Limb (tissue), 2 donors: Measurements from ENCODE around the gene UBALD1.
"Not testable (repeated sequence)": the region's sequence is repeated elsewhere in the genome, so short reads cannot be mapped to it uniquely, and the experiment has no call there.

Source experiments
- DNase-seq, 2 donors: peaks; one replicate each; pipeline ENCODE4 v3.0.0-alpha.2; 2016; ENCODE audit errors: extremely low spot score in 2 of 2

UBALD1 gene

DNA sequence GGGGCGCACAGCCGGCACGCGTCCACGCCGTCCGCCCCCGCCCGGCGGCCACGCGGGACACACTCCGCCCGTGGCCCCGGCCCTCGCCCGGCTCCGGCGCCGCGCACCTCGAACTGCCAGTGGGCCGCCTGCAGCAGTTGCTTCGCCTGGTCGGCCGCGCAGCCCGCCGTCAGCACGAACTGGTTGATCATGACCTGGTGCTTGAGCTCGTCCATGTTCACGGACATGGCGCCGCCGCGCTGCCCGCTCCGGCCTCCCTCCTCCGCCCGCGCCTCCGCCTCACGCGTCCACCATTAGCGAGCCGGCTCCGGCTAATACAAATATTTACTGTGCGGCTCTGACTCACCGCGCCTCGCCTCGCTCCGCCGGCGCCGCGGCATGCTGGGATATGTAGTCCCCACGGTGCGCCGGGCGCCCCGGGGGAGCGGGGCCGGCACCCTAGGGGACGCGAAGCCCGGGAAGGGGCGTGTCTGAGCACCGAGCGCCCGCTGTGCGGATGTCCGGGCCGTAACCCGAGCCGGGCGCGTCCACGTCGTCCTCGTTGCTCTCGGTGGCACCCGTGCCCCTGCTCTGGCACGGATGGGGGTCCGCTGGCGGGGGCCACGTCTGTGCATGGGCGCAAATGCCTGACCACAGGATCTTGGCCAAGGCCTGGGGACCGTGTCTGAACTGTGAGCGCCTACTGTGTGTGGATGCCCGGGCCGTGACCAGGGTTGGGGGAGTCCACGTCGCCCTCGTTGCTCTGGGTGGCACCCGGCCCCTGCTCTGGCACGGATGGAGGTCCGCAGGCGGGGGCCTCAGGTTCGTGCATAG, at the start of gene UBALD1:
Gene UBALD1, minus strand, starts transcription at position 318 of the 813 bp plus-strand sequence. Its CDS starts 91 bp downstream, at position 227.
- peak; percentile 70 to 86 for DNase-seq

DNA sequence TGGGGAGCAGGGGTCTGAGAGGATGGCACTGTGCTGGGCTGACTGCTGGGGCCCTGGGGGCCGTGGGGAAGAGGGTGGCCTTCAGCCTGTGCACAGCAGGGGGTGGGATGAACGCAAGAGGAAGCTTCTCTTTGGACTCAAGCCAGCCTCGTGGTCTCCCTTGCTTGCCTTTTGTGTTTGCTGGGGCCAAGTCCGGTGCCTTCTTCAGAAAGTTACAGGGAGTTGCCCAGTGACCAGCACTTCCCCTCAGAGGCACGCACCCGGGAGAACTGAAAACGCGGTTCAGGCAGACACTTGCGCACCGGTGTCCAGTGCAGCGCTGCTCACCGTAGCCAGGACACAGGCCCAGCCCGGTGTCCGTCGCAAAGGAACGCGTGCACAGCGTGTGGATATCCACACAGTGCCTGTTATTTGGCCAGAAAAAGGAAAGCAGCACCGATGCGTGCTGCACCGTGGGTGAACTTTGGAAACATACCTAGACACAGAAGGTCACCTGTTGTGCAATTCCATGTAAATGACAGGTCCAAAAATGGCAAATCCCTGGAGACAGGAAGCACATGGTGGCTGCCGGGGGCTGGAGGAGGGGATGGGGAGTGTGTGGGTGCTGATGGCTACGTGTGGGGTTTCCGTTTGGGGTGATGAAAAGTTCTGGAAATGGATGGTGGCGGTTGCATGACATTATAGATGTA, 49.2 kb upstream of the UBALD1 start:
- no peak for DNase-seq

DNA sequence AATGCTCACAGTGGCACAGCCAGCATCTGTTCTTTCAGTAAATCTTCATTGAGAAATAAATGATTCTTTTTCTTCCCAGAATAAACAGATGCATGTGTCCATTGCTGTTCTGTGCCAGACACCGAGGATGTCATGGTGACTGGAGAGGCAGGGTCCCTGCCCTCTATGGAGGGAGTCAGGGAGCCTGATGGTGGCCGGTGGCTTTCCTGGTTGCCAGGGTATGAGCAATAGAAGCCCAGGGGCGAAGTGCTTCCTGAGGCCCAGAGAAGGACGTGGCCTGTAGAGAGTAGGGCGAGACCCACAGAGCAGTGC, 48.7 kb upstream of the UBALD1 start:
- DNase-seq, result no peak

GRCh38 chr16:4661661-4662060, 47.0 kb upstream of the UBALD1 start:
- no peak for DNase-seq

- DNase-seq, result peak; percentile 56 to 76
Measured at GRCh38 chr16:4660454-4661007, 45.8 kb upstream of the UBALD1 start.

GRCh38 chr16:4659363-4660353, 45.0 kb upstream of the UBALD1 start:
- no peak for DNase-seq

GRCh38 chr16:4656695-4657686, 42.3 kb upstream of the UBALD1 start:
- DNase-seq, result no peak

GRCh38 chr16:4656221-4656620, 41.5 kb upstream of the UBALD1 start:
- no peak for DNase-seq

- DNase-seq, result no peak
Measured at GRCh38 chr16:4655801-4656200, 41.1 kb upstream of the UBALD1 start.

DNA sequence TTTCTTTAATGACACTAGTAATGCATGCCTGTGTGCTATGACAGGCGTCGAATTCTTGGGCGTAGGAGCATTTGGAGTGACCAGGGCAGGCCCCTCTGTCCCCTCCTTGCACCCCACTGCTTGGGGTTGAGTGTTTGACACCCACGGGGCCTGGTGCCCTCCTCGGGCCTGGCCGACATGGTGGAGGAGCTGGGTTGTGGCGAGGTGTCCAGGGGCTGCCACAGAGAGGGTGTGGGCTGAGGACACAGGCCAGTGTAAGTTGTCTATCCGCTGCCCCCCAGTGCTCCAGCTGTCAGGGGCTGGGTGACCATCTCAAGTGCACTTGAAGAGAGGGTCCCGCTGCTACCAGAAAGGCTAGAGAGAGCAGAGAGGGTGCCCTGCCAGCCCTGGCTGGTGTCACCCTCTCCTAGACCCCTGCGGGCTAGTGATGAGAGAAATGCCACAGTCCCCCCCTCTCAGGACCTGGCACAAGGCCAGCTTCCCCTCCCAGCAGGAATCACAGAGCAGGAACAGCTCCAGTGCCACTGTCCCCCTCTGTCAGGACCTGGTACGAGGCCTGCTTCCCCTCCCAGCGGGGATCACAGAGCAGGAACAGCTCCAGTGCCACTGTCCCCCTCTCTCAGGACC, 40.4 kb upstream of the UBALD1 start:
- DNase-seq, result no peak

DNA sequence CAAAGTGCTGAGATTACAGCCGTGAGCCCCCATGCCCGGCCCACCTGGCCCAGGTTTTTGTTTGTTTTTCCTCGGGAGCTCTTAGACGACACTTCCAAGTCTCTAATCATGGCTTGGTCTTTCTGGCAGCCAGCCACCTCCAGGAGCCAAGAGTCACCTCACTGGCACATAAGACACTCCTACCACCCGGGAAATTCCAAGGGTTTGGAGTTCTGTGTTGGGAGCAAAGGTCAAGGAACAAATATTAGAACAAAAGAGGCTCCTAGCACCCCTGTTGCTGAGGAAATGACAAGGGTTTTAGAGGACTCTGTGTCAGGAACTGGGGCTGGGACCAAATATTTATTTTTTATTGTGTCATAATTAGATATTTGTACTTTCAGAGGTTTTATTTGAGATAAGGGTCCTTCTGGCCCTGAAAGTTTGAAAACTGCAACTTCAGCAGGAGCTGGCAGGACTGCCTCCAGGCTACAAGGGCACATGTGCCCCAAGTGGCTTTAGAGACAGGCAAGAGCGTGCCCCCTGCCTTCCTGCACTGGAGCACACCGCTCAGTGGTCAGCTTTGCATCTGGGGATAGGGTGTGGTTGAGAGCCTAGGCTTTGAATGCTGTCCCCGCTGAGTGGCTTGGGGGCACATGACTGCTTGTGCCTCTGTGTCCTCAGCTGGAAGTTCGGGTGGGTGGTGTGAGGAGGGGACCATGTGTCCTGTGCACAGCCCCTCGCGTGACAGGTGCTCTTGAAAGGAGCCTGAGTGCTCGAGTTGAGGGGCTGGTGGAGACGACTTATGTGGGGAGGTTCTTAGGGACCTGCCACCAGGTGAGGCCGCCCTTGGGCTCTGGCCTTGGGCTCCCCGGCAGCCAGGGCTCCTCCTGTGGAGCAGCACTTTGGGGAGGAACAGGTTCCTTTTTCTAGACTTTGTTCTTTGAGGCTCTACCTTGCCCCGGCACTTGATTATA, 39.6 kb upstream of the UBALD1 start:
- DNase-seq, result no peak

- no peak for DNase-seq
Measured at GRCh38 chr16:4652561-4652960, 37.9 kb upstream of the UBALD1 start.

DNA sequence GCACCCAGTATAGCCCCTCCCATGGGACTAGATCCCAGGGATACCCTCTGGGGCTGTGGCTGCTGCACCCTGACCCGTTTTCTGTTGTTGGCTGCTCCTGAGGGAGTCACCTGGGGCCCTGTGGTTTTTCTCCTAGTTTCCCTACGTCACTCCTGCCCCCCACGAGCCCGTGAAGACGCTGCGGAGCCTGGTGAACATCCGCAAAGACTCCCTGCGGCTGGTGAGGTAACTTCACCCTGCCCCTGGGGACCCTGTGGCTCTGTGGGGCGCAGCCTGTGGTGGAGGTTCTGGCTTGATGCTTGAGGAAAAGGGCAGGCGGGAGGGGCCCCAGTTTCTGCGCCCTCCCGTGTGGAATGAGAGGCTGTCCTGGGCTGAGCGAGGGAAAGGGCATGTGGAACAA, 37.1 kb upstream of the UBALD1 start:
- DNase-seq, result no peak

DNA sequence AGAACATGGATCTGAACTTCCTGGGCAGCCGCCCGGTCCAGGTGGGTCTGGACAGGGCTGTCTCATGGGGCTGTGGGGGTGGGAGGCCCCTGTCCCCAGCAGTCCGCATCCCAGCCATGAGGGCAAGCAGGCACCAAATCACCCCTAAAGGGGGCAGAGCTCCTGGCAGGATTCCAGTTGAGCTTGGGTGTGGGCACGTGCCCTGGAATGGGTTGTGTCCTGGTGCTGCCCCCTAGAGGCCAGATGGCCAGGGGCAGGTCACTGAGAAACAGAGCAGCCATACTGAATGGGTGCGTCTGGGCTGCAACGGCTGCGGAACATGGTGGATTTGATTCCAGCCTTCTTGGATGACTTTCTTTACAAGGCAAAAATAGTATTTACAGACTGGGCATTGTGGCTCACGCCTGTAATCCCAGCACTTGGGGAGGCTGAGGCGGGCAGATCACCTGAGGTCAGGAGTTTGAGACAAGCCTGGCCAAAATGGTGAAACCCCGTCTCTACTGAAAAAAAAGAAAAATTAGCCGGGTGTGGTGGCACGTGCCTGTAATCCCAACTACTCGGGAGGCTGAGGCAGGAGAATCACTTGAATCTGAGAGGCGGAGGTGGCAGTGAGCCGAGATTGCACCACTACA, 35.9 kb upstream of the UBALD1 start:
- DNase-seq, result not testable (repeated sequence)

DNA sequence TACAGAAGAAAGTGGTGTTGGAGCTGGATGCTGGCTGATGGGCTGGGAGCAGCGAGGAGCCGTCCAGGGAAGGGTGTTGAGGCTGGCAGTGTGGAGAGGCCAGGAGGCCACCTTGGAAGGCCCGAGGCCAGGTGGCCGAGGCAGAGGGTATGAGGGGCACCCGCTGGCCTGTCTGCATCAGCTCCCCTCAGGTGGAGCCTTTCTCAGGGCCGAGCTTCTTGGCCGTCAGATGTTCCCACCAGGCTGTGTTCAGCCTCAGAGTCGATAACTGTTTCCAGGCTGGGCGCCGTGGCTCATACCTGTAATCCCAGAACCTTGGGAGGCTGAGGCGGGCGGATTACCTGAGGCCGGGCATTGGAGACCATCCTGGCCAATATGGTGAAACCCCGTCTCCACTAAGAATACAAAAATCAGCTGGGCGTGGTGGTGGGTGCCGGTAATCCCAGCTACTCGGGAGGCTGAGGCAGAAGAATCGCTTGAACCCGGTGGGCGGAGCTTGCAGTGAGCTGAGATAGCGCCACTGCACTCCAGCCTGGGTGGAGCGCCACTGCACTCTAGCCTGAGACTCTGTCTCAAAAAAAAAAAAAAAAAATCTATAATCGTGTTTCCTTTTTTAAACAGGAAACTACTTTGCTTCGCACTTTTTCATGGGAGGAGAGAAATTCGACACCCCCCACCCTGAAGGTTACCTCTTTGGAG, 35.2 kb upstream of the UBALD1 start:
- DNase-seq, result no peak

DNA sequence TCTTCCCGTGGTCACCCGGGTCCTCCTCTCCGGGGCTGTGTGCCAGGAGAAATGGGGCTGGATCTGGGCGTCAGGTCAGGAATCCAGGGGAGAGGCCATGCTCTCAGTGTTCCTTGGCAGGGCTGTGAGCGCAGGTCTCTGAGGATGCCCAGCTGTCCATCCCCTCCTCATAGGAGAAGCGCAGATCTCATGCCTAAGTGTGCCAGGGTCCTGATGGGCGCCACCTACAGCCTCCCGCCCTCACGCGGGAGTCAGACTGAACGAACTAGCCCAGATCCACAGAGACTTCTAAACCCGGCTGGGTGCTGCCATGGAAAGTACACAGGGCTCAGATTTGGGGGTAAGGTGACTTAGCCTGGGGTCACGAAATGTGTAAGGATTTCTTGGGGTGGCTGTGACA, 34.2 kb upstream of the UBALD1 start:
- DNase-seq, result no peak

DNA sequence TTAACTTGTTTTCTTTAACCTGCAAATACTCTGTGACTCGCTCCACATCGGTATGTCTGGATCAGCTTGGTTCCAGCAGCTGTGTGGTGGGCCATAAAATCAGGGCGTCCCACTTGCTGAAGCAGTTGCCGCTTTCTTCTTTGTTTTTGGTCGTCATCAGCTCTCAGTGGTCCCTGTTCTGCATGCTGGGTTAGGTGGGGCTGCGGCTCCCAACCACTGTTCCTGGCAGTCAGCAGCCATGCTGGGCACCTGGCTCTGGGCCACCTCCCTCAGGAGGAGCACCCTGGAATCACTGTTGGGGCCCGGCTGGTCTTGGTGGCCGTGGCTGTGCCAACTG, 32.9 kb upstream of the UBALD1 start:
- no peak for DNase-seq
